ENCODE results near the gene MED1.

The MED1 gene

DNA sequence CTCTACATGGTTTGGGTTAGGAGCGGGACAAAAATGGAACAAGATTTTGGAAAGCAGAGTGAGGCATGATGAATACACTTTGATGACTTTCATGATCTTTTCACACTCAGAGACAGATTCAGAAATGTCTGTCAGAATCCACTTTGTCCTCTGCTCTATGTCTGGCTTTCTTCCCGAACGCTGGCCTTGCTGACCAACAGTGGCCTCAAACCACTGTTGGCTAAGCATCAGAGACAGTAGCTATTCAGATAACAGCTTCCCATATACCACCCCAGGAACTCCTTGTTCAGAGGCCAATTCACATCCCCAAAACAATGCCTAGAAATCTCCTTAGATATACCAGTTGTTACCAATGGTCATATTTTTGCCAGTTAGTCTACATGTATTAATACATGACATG lies 90.5 kb downstream of the MED1 start:
- no peak for DNase-seq (ENCODE audit: low spot score)

- DNase-seq (ENCODE audit: low spot score), result no peak
Measured at GRCh38 chr17:39359994-39360393, 91.1 kb downstream of the MED1 start.

- DNase-seq (ENCODE audit: low spot score), result no peak
Measured at GRCh38 chr17:39357986-39358385, 93.1 kb downstream of the MED1 start.

DNA sequence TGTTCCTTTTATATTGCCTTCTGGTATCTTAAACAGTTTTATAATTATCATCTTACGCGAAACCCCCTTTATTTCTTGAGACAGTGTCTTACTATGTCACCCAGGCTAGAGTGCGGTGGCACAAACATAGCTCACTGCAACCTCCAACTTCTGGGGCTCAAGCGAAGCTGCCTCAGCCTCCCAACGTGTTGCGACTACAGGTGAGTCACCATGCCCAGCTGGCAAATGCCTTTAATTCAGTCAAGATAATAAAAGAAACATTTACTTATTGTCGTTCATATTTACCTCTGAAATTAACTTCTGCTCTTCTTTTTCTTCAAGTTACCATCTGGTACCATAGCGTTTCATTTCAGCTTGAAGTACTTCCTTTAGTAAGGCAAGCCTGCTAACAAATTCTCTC lies 93.6 kb downstream of the MED1 start:
- DNase-seq (ENCODE audit: low spot score), result no peak
